A549 (cell line): ENCODE data around the gene ZNF211.

Experiments used
- CTCF ChIP-seq: fragments of >200 bp; sonication (Bioruptor Twin); formaldehyde crosslinking; IDR thresholded peaks from 3 replicates; pipeline ENCODE4 v1.5.1; 2016
- ELK1 ChIP-seq: fragments of 150-350 bp; IDR thresholded peaks from 2 replicates; pipeline ENCODE4 v1.6.1; 2014; ENCODE audit warnings: low read depth, mild to moderate bottlenecking, low read length
- HOXA7 ChIP-seq: fragments of 250-450 bp; sonication (Bioruptor Pico); IDR thresholded peaks from 2 replicates; pipeline ENCODE4 v1.5.0; 2020; ENCODE audit warnings: mild to moderate bottlenecking, moderate library complexity
- JUNB ChIP-seq: fragments of >200 bp; sonication (Bioruptor Twin); formaldehyde crosslinking; IDR thresholded peaks from 2 replicates; pipeline ENCODE4 v1.6.1; 2016
- MAX ChIP-seq: IDR thresholded peaks from 2 replicates; pipeline ENCODE4 v1.6.1; 2012
- NFE2L2 ChIP-seq: fragments of 150-350 bp; conservative IDR thresholded peaks from 2 replicates; pipeline ENCODE4 v1.6.1; 2014; ENCODE audit warnings: low read length
- NR3C1 ChIP-seq: fragments of >200 bp; sonication (Bioruptor Twin); formaldehyde crosslinking; IDR thresholded peaks from 3 replicates; pipeline ENCODE4 v1.6.1; 2017
- PHF8 ChIP-seq: fragments of 200-600 bp; sonication (generic); IDR thresholded peaks from 2 replicates; pipeline ENCODE4 v1.6.1; 2016; ENCODE audit warnings: low read depth, mild to moderate bottlenecking, antibody characterized with exemption, moderate library complexity, borderline replicate concordance
- POLR2A ChIP-seq: IDR thresholded peaks from 2 replicates; pipeline ENCODE4 v1.6.1; 2012; ENCODE audit warnings: mild to moderate bottlenecking, low read length
- RAD21 ChIP-seq, 2 experiments: fragments of >200 bp in 1 of 2; sonication (Bioruptor Twin) in 1 of 2; formaldehyde crosslinking in 1 of 2; IDR thresholded peaks in 1 of 2; conservative IDR thresholded peaks in 1 of 2; 2 replicates in 1 of 2; 3 replicates in 1 of 2; pipeline ENCODE4 v1.6.1; 2012 to 2018; ENCODE audit warnings: inconsistent platforms in 1 of 2
- REST ChIP-seq: fragments of 200-600 bp; sonication (generic); IDR thresholded peaks from 2 replicates; pipeline ENCODE4 v1.6.1; 2016; ENCODE audit warnings: antibody characterized with exemption, mild to moderate bottlenecking, moderate library complexity
- USF2 ChIP-seq: fragments of 450-650 bp; IDR thresholded peaks from 2 replicates; pipeline ENCODE4 v1.6.1; 2014; ENCODE audit warnings: antibody characterized with exemption
- ZFP36 ChIP-seq: fragments of 450-650 bp; IDR thresholded peaks from 2 replicates; pipeline ENCODE4 v1.6.1; 2014; ENCODE audit warnings: borderline replicate concordance; ENCODE audit not compliant: partially characterized antibody

- TF ChIP-seq POLR2A (no peak), CTCF (no peak), MAX (no peak), REST (no peak), HOXA7 (CRISPR knock-in tag) (no peak), ZFP36 (no peak), PHF8 (no peak), ELK1 (no peak), RAD21 (conservative IDR thresholded peaks at IDR 0.05 in 1 of 2, IDR thresholded peaks at IDR 0.05 in 1 of 2) (no peak), JUNB (no peak), USF2 (no peak), NR3C1 (no peak), NFE2L2 (no peak)
Measured at GRCh38 chr19:57672466-57672865, 39.5 kb downstream of the ZNF211 start.
